Measurements from ENCODE around the gene EXD3.
"Not testable (repeated sequence)": the region's sequence is repeated elsewhere in the genome, so short reads cannot be mapped to it uniquely, and the experiment has no call there.

Gene EXD3

DNA sequence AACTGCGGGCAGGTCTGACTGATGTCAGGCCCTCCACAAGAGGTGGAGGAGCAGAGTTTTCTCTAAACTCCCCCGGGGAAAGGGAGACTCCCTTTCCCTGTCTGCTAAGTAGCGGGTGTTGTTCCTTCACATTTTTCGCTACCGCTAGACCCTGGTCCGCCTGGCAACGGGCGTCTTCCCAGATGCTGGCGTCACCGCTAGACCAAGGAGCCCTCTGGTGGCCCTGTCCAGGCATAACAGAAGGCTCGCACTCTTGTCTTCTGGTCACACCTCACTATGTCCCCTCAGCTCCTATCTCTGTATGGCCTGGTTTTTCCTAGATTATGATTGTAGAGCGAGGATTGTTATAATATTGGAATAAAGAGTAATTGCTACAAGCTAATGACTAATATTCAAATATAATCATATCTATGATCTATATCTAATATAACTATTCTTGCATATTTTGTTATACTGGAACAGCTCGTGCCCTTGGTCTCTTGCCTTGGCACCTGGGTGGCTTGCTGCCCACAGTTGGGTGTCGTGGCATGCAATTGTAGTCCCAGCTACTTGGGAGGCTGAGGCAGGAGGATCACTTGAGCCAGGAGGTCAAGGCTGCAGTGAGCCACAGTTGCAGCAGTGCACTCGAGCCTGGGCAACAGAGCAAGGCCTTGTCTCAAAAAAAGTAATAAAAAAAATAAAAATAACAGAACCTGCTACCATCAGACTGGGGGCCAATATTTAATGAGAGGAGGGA is 160.6 kb downstream of the EXD3 start:
- not testable (repeated sequence) for H3K4me3 ChIP-seq (ENCODE audit: low read depth, low read length)

Data from iPS-11a (cell line).